BE2C (cell line): Measurements from ENCODE around the gene HSPA1B.
"Not testable (repeated sequence)": the region's sequence is repeated elsewhere in the genome, so short reads cannot be mapped to it uniquely, and the experiment has no call there.

Experiments used
- DNase-seq: peaks from one replicate; pipeline ENCODE4 v3.0.0-alpha.2; 2020
- H3K27me3 ChIP-seq: fragments of 250-450 bp; sonication (Bioruptor Pico); 2 replicates; pipeline ENCODE4 v1.5.1; 2020; ENCODE audit warnings: mild to moderate bottlenecking
- H3K36me3 ChIP-seq: fragments of 250-450 bp; sonication (Bioruptor Pico); 2 replicates; pipeline ENCODE4 v1.5.1; 2020; ENCODE audit warnings: mild to moderate bottlenecking
- H3K4me1 ChIP-seq: fragments of 250-450 bp; sonication (Bioruptor Pico); 2 replicates; pipeline ENCODE4 v1.5.1; 2020
- H3K4me3 ChIP-seq: 2 replicates; pipeline ENCODE4 v1.5.1; 2011; ENCODE audit warnings: low read depth, low read length
- H3K9me3 ChIP-seq: fragments of 250-450 bp; sonication (Bioruptor Pico); 2 replicates; pipeline ENCODE4 v1.5.1; 2020
- CTCF ChIP-seq: IDR thresholded peaks from 2 replicates; pipeline ENCODE4 v1.5.1; 2012; ENCODE audit warnings: mild to moderate bottlenecking, low read depth, low read length

HSPA1B gene

GRCh38 chr6:31844507-31844906, 17.0 kb downstream of the HSPA1B start:
- TF ChIP-seq CTCF: no peak
- no peak for DNase-seq
- Histone ChIP-seq H3K4me1 (no peaks in the 10 kb centered on the region), H3K4me3 (no peak overlapping the region), H3K27me3 (no peaks in the 10 kb centered on the region), H3K9me3 (no peaks in the 10 kb centered on the region), H3K36me3 (peaks cover 9% of the 10 kb centered on the region)

- DNase-seq: no peak
- H3K27me3 ChIP-seq: no peaks in the 10 kb centered on the region
- no peaks in the 10 kb centered on the region for H3K4me1 ChIP-seq
- H3K36me3 ChIP-seq: no peaks in the 10 kb centered on the region
- no peak overlapping the region for H3K4me3 ChIP-seq
- no peak for TF ChIP-seq CTCF
- H3K9me3 ChIP-seq: no peaks in the 10 kb centered on the region
These were observed 19.9 kb downstream of the HSPA1B start for GRCh38 chr6:31847276-31847978.

- Histone ChIP-seq H3K27me3 (no peaks in the 10 kb centered on the region), H3K36me3 (no peaks in the 10 kb centered on the region), H3K9me3 (no peaks in the 10 kb centered on the region), H3K4me3 (no peak overlapping the region), H3K4me1 (no peaks in the 10 kb centered on the region)
- TF ChIP-seq CTCF: no peak
- DNase-seq: no peak
These were observed 23.4 kb downstream of the HSPA1B start for GRCh38 chr6:31850765-31851484.

- Histone ChIP-seq H3K4me1 (no peaks in the 10 kb centered on the region), H3K4me3 (no peak overlapping the region), H3K36me3 (no peaks in the 10 kb centered on the region), H3K9me3 (no peaks in the 10 kb centered on the region), H3K27me3 (no peaks in the 10 kb centered on the region)
- TF ChIP-seq CTCF: no peak
- DNase-seq: no peak
These were observed 23.9 kb downstream of the HSPA1B start for GRCh38 chr6:31851485-31851832.

- not testable (repeated sequence) for H3K27me3 ChIP-seq, DNase-seq, H3K4me1 ChIP-seq, H3K9me3 ChIP-seq, H3K4me3 ChIP-seq, H3K36me3 ChIP-seq
These were observed 24.6 kb downstream of the HSPA1B start for GRCh38 chr6:31851980-31852718.

- DNase-seq, H3K9me3 ChIP-seq, H3K4me1 ChIP-seq, H3K27me3 ChIP-seq, H3K4me3 ChIP-seq, H3K36me3 ChIP-seq: not testable (repeated sequence)
These were observed 30.2 kb downstream of the HSPA1B start for GRCh38 chr6:31857774-31858173.

GRCh38 chr6:31858707-31859106, 31.2 kb downstream of the HSPA1B start:
- Histone ChIP-seq H3K9me3 (no peaks in the 10 kb centered on the region), H3K4me3 (no peak overlapping the region), H3K36me3 (0 out of 2 replicates have a peak, but pooled peaks cover 3% of the 10 kb centered on the region), H3K27me3 (no peaks in the 10 kb centered on the region), H3K4me1 (no peaks in the 10 kb centered on the region)
- no peak for DNase-seq
- TF ChIP-seq CTCF: no peak
